ENCODE measurements around the gene ITPR3. TPM values are rescaled to one million over a fixed set of nuclear protein-coding genes. Genes with fewer than 3 reads are reported as not detected.

The ITPR3 gene
- total RNA-seq: 1 to 10 TPM; 4.7 to 9.1 (median 6.5) TPM
- 5.7 TPM for polyA plus RNA-seq
- long read RNA-seq, donor 1, partial matches to known transcripts: 5 of 7 reads
- long read RNA-seq, donor 1, other reads (novel, unspliced or antisense): 2 of 7 reads
- long read RNA-seq, donor 2, partial matches to known transcripts: 9 of 9 reads
- long read RNA-seq, donor 2, other reads (novel, unspliced or antisense): 0 of 9 reads
- long read RNA-seq, donor 3, partial matches to known transcripts: 13 of 21 reads
- long read RNA-seq, donor 3, other reads (novel, unspliced or antisense): 8 of 21 reads
- long read RNA-seq, donor 4, partial matches to known transcripts: 5 of 6 reads
- long read RNA-seq, donor 4, other reads (novel, unspliced or antisense): 1 of 6 reads

- ATAC-seq (peak; percentile 59 to 68), DNase-seq (peak; percentile 65 to 85 (median 85))
- intact Hi-C loops (cut with DNase I): no loop called here
- H3K27ac ChIP-seq (ENCODE audit: low read length): peak within 1 kb of the TSS; percentile 82
- peak within 1 kb of the TSS; percentile 94 for H3K4me3 ChIP-seq (ENCODE audit: low read length)
- H3K4me1 ChIP-seq (ENCODE audit: control insufficient read depth, insufficient read depth, low read length): peaks cover 4% of the 10 kb centered on the region
- no peaks in the 10 kb centered on the region for H3K9me3 ChIP-seq (ENCODE audit: control insufficient read depth, low read length)
- H3K27me3 ChIP-seq (ENCODE audit: control insufficient read depth, insufficient read depth): no peaks in the 10 kb centered on the region
- WGBS: under 1% methylated on average over 99 of the region's 99 CpGs
These were observed at the start of gene ITPR3 for GRCh38 chr6:33620856-33621710. Gene ITPR3 (plus strand): TSS chr6:33621322. CDS start chr6:33621603, 281 bp downstream.

- H3K27me3 ChIP-seq (ENCODE audit: control insufficient read depth, insufficient read depth): no peaks in the 10 kb centered on the region
- 44% methylated on average over 11 of the region's 11 CpGs for WGBS
- no peaks in the 10 kb centered on the region for H3K4me1 ChIP-seq (ENCODE audit: control insufficient read depth, insufficient read depth, low read length)
- DNase-seq (no peak), ATAC-seq (peak; percentile 4 to 8)
- intact Hi-C loops (cut with DNase I): loop anchor here in 1 of 4 donors (10.0 kb wide), 1 partner anchor 147 kb away; the partner anchor contains the start of gene SYNGAP1
- H3K9me3 ChIP-seq (ENCODE audit: control insufficient read depth, low read length): no peaks in the 10 kb centered on the region
- peak overlapping the region; percentile 94 for H3K27ac ChIP-seq (ENCODE audit: low read length)
- H3K4me3 ChIP-seq (ENCODE audit: low read length): peak overlapping the region; percentile 78
These were observed 49.3 kb upstream of the ITPR3 start for GRCh38 chr6:33571637-33572316.

DNA sequence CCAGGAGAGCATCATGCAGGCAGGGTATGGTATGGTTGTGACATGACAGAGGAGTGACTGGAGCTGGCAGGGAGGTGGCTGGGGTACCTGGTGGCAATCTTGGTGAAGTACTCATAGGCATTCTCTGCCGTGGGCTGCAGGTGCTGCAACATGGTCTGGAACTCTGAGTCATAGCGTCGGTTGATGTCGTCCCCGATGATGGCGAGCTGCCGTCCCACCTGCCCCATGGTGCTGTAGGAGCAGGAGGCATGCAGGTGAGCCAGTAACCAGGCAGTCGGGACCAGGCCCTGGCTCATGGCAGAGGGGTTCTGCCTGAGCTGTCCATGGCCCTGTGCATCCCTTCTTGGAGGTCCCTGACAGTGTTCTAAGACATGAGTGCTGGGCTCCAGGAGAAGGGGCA is 45.9 kb upstream of the ITPR3 start:
- Histone ChIP-seq H3K4me1 (ENCODE audit: control insufficient read depth, insufficient read depth, low read length) (peaks cover 5% of the 10 kb centered on the region), H3K27ac (ENCODE audit: low read length) (no peak overlapping the region), H3K27me3 (ENCODE audit: control insufficient read depth, insufficient read depth) (no peaks in the 10 kb centered on the region), H3K4me3 (ENCODE audit: low read length) (no peak overlapping the region), H3K9me3 (ENCODE audit: control insufficient read depth, low read length) (no peaks in the 10 kb centered on the region)
- DNase-seq: no peak
- ATAC-seq: no peak
- 93% methylated on average over 8 of the region's 8 CpGs for WGBS
- intact Hi-C loops (cut with DNase I): loop anchor here in 1 of 4 donors (10.0 kb wide), 1 partner anchor 150 kb away; the partner anchor contains the start of gene SYNGAP1

DNA sequence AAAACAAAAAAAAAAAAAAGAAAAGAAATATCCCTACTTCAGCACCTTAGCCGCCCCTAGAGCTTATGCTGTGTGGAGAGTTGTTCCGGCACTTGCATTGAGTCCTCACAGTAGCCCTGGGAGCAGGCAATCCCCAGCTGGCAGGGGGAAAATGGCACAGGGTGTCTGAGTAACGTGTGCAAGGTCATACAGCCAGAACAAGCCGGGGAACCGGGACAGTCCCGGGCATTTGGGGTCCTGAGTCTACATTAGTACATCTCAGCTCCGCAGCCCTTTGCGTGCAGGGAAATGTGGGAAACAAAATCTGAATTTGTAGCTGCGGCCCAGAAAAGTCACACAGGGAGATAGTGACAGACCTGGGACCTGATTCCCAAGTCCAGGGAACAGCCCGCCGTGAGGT is 44.5 kb upstream of the ITPR3 start:
- H3K27ac ChIP-seq (ENCODE audit: low read length): peak overlapping the region; percentile 5
- intact Hi-C loops (cut with DNase I): loop anchor here in 1 of 4 donors (10.0 kb wide), 1 partner anchor 152 kb away; the partner anchor contains the start of gene SYNGAP1
- WGBS: 80% methylated on average over 11 of the region's 11 CpGs
- DNase-seq (no peak), ATAC-seq (no peak)
- no peaks in the 10 kb centered on the region for H3K27me3 ChIP-seq (ENCODE audit: control insufficient read depth, insufficient read depth)
- peaks cover 5% of the 10 kb centered on the region for H3K4me1 ChIP-seq (ENCODE audit: control insufficient read depth, insufficient read depth, low read length)
- no peak overlapping the region for H3K4me3 ChIP-seq (ENCODE audit: low read length)
- no peaks in the 10 kb centered on the region for H3K9me3 ChIP-seq (ENCODE audit: control insufficient read depth, low read length)

DNA sequence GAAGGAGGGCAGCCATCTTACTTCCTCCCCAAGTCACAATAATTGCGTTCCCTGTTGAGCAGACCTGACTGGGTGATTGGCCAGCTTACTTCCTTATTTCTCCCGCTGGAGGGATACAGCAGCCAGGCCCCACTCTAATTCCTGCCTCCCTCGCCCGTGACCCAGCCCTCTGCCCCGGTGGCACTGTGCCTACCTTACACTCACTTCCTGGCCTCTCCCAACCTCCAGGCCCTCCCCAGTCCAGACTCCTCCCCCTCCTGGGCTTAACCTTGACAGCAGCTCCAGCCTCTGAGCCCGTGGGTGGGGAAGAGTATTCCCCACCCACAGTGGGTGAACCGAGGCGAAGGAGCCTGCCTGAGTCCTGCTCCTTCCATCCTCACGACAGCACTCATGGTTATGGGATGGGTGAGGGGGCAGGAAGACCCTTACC is 44.0 kb upstream of the ITPR3 start:
- WGBS: 53% methylated on average over 9 of the region's 9 CpGs
- ATAC-seq (peak; percentile 48 to 64), DNase-seq (peak; percentile 77 to 86 (median 83))
- Histone ChIP-seq H3K4me1 (ENCODE audit: control insufficient read depth, insufficient read depth, low read length) (peaks cover 5% of the 10 kb centered on the region), H3K27me3 (ENCODE audit: control insufficient read depth, insufficient read depth) (no peaks in the 10 kb centered on the region), H3K27ac (ENCODE audit: low read length) (no peak overlapping the region), H3K9me3 (ENCODE audit: control insufficient read depth, low read length) (no peaks in the 10 kb centered on the region), H3K4me3 (ENCODE audit: low read length) (no peak overlapping the region)
- intact Hi-C loops (cut with DNase I): loop anchor here in 1 of 4 donors (10.0 kb wide), 1 partner anchor 152 kb away; the partner anchor contains the start of gene SYNGAP1

- DNase-seq (no peak), ATAC-seq (no peak)
- 85% methylated on average over 6 of the region's 6 CpGs for WGBS
- H3K9me3 ChIP-seq (ENCODE audit: control insufficient read depth, low read length): no peaks in the 10 kb centered on the region
- H3K4me3 ChIP-seq (ENCODE audit: low read length): no peak overlapping the region
- no peak overlapping the region for H3K27ac ChIP-seq (ENCODE audit: low read length)
- no peaks in the 10 kb centered on the region for H3K27me3 ChIP-seq (ENCODE audit: control insufficient read depth, insufficient read depth)
- peaks cover 5% of the 10 kb centered on the region for H3K4me1 ChIP-seq (ENCODE audit: control insufficient read depth, insufficient read depth, low read length)
- intact Hi-C loops (cut with DNase I): loop anchor here in 1 of 4 donors (10.0 kb wide), 1 partner anchor 153 kb away; the partner anchor contains the start of gene SYNGAP1
These were observed 43.4 kb upstream of the ITPR3 start for GRCh38 chr6:33577718-33578117.

DNA sequence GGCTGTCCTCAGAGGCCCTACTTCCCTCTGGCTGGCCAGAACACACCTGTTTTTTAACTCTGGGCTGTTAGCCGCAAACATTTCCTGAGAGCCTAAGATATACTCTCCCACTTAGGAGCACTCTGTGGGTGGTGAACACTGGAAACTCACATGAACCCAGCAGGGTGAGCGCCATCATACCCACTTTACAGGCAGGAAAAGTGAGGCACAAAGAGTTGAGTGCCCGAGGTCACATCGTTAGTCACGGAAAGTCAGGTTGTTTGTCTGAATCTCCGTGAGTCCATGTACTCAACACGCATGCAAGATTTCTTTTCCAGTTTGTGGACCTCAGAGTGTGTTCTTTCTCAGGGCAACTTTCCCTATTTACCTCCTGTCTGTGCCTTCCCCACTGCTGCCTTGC is 43.0 kb upstream of the ITPR3 start:
- H3K27me3 ChIP-seq (ENCODE audit: control insufficient read depth, insufficient read depth): no peaks in the 10 kb centered on the region
- ATAC-seq (no peak), DNase-seq (no peak)
- no peak overlapping the region for H3K4me3 ChIP-seq (ENCODE audit: low read length)
- 92% methylated on average over 7 of the region's 7 CpGs for WGBS
- intact Hi-C loops (cut with DNase I): loop anchor here in 1 of 4 donors (10.0 kb wide), 1 partner anchor 153 kb away; the partner anchor contains the start of gene SYNGAP1
- no peaks in the 10 kb centered on the region for H3K9me3 ChIP-seq (ENCODE audit: control insufficient read depth, low read length)
- no peak overlapping the region for H3K27ac ChIP-seq (ENCODE audit: low read length)
- H3K4me1 ChIP-seq (ENCODE audit: control insufficient read depth, insufficient read depth, low read length): peaks cover 5% of the 10 kb centered on the region

DNA sequence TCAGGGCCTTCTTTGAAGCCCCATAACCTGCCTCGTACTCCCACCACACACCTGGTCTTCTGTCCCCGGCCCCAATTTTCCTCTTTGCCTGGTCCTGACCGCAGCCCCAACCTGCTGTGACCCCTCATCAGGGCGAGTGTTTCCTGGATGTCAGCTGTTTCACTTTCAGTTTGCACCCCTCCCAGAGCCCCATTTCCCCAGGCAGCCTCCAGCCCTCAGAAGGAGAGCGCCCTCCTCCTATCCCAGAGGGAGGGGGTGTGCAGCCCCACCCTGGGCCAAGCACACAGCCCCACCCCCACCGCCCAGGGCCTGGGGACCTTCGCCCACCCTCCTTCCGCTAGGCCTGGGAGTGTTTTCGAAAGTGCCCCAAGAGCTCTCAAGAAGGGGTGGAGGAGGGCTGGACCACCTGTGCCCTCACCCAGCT is 42.5 kb upstream of the ITPR3 start:
- WGBS: 68% methylated on average over 9 of the region's 9 CpGs
- intact Hi-C loops (cut with DNase I): loop anchor here in 1 of 4 donors (10.0 kb wide), 1 partner anchor 154 kb away; the partner anchor contains the start of gene SYNGAP1
- H3K9me3 ChIP-seq (ENCODE audit: control insufficient read depth, low read length): no peaks in the 10 kb centered on the region
- peak overlapping the region; percentile 26 for H3K4me3 ChIP-seq (ENCODE audit: low read length)
- no peak overlapping the region for H3K27ac ChIP-seq (ENCODE audit: low read length)
- DNase-seq (no peak), ATAC-seq (no peak)
- no peaks in the 10 kb centered on the region for H3K27me3 ChIP-seq (ENCODE audit: control insufficient read depth, insufficient read depth)
- peaks cover 5% of the 10 kb centered on the region for H3K4me1 ChIP-seq (ENCODE audit: control insufficient read depth, insufficient read depth, low read length)

DNA sequence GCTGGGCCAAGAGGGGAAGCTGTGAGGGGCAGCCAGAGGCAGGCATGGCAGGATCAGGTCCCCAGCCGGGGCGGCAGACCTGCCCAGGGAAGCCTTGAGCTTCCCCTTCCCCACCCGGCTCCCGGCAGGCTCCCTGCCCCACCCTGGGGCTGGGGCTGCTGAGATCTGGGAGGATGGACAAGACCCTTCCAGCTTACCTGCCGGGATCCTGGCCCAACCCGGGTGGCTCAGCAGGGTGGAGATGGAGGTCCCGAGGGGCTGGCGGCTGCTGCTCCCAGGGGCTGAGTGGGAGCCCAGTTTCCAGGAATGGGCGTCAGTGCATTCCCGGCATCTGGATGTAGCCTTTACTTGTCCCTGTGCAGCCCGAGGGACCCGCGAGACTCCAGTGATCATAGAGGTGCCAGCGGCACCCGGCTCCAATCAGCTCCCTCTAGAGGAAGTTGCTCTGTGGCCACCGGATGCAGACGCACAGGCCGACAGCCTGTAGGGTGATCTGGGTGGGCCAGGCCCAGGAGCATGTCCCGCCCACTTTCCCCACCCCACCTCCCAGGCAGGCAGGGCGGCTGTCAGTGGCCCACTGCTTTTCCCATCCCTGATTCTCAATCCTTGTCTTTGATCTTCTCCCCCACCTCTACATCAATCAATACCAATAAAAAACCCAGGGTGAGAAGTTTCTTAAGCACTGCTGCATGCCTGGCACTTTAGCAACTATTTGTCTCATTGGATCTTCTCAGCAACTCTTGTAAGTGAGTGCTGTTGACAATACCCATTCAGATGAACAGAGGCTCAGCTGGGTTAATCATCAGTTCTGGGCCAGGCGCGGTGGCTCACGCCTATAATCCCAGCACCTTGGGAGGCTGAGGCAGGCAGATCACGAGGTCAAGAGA is 41.1 kb upstream of the ITPR3 start, which contains the start of gene BAK1:
BAK1 (minus strand) TSS at position 449 of the 887 bp plus-strand sequence. CDS start 2,672 bp downstream, outside the sequence.
- WGBS: 3% methylated on average over 24 of the region's 24 CpGs
- ATAC-seq (peak; percentile 94 to 95), DNase-seq (peak; percentile 94 to 97 (median 96))
- intact Hi-C loops (cut with DNase I): loop anchor here (5.0 to 10.0 kb wide), 7 partner anchors 55 to 575 kb away; partner anchors contain the start of gene SYNGAP1 (in 1 of the 4)
- H3K9me3 ChIP-seq (ENCODE audit: control insufficient read depth, low read length): no peaks in the 10 kb centered on the region
- peak within 1 kb of the TSS; percentile 55 for H3K27ac ChIP-seq (ENCODE audit: low read length)
- H3K4me3 ChIP-seq (ENCODE audit: low read length): peak within 1 kb of the TSS; percentile 93
- no peaks in the 10 kb centered on the region for H3K27me3 ChIP-seq (ENCODE audit: control insufficient read depth, insufficient read depth)
- H3K4me1 ChIP-seq (ENCODE audit: control insufficient read depth, insufficient read depth, low read length): peaks cover 5% of the 10 kb centered on the region
